SJCRH30 (cell line): ENCODE results near the gene NPTXR. TPM values are rescaled to one million over a fixed set of nuclear protein-coding genes. Genes with fewer than 3 reads are reported as not detected.

Experiments used
- DNase-seq, 2 experiments: peaks; one replicate each; pipeline ENCODE4 v3.0.0-alpha.2; 2015 to 2020
- H3K27ac ChIP-seq: fragments of 250-450 bp; sonication (Bioruptor Pico); 2 replicates; pipeline ENCODE4 v1.5.1; 2020; ENCODE audit warnings: mild to moderate bottlenecking, moderate library complexity
- H3K27me3 ChIP-seq: fragments of 250-450 bp; sonication (Bioruptor Pico); 2 replicates; pipeline ENCODE4 v1.5.1; 2020; ENCODE audit warnings: mild to moderate bottlenecking, moderate library complexity
- H3K36me3 ChIP-seq: fragments of 250-450 bp; sonication (Bioruptor Pico); 2 replicates; pipeline ENCODE4 v1.5.1; 2020; ENCODE audit warnings: mild to moderate bottlenecking, moderate library complexity
- H3K4me1 ChIP-seq: fragments of 250-450 bp; sonication (Bioruptor Pico); 2 replicates; pipeline ENCODE4 v1.5.1; 2020; ENCODE audit warnings: mild to moderate bottlenecking, moderate library complexity
- H3K4me3 ChIP-seq: fragments of 250-450 bp; sonication (Bioruptor Pico); 2 replicates; pipeline ENCODE4 v1.5.1; 2020; ENCODE audit warnings: mild to moderate bottlenecking, moderate library complexity
- H3K9me3 ChIP-seq: fragments of 250-450 bp; sonication (Bioruptor Pico); replicated peaks from 2 replicates; pipeline ENCODE4 v1.5.1; 2020; ENCODE audit warnings: mild to moderate bottlenecking, moderate library complexity
- total RNA-seq: library from RNA; depleted of rRNA; stranded (reverse); fragments of >200 nt; shearing (Covaris generic); gene quantifications from 2 replicates; pipeline ENCODE4 v1.2.3, GENCODE V29; 2014; rRNA removed

Gene NPTXR
- 0.08 and 0.10 TPM in 2 replicates for total RNA-seq

DNA sequence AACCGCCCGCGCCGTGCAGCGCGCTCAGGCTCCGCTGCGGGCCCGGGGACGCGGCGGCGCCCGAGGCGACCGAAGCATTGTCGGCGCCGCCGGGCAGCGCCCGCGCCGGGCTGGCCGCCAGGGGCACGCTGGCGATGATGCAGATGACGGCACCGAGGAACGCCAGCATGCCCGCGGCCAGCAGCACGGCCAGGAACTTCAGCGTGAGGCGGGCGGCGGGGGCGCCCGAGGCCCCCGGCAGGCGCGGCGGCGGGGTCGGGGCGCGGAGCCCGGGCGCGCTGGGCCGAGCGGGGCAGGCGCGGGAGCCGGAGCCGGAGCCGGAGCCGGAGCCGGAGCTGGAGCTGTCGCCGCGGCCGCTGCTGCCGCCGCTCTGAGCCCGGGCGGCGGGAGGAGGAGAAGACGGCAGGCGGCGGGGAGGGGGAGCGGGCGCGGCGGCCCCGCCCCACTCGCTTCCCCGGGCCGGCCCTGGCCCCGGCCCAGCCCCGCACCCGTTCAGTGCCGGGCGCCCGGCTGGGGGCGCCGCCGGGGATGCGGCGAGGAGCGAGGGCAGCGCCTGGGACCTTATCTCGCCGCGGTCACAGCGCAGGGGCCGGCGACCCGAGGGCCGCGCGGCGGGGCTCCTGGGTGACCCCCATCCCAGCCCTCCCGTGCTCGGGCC is at the start of gene NPTXR:
Gene NPTXR (minus strand): TSS at position 372 of the 658 bp plus-strand sequence.
- H3K9me3 ChIP-seq = no peaks in the 10 kb centered on the region
- no peaks in the 10 kb centered on the region for H3K4me1 ChIP-seq
- H3K27me3 ChIP-seq = peaks cover 38% of the 10 kb centered on the region
- peak within 1 kb of the TSS; percentile 41 for H3K4me3 ChIP-seq
- H3K36me3 ChIP-seq = no peaks in the 10 kb centered on the region
- no peak within 1 kb of the TSS for H3K27ac ChIP-seq
- DNase-seq = peak; percentile 34 to 36

- H3K27me3 ChIP-seq = no peaks in the 10 kb centered on the region
- DNase-seq = no peak
- H3K36me3 ChIP-seq = no peaks in the 10 kb centered on the region
These were observed 47.4 kb upstream of the NPTXR start for GRCh38 chr22:38891256-38891655.

GRCh38 chr22:38890377-38890776 is 46.5 kb upstream of the NPTXR start:
- DNase-seq = no peak
- no peaks in the 10 kb centered on the region for H3K27me3 ChIP-seq

More at GRCh38 chr22:38891256-38891655, 47.4 kb upstream of the NPTXR start:
- H3K9me3 ChIP-seq = no peaks in the 10 kb centered on the region
- H3K27ac ChIP-seq = no peak overlapping the region
- no peaks in the 10 kb centered on the region for H3K4me1 ChIP-seq
- no peak overlapping the region for H3K4me3 ChIP-seq

DNA sequence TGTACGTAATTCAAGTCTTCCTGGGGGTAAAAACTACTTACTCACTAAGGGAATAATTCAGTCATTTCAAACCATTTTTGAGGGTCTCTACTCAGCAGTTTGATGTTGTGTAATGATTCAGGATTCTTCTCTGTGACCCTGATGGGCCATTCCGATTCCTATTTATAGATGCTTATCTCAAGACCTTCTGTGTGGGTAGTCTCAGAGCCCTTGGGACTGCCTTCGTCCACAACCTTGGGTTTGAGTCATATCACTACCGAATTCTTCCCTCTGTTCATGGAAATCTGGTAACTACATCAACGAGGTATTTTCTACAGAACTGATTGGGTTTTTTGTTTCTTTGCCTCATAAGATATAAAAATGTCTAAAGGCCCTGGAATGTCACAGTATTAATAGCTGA is 42.5 kb upstream of the NPTXR start:
- no peak overlapping the region for H3K27ac ChIP-seq
- H3K9me3 ChIP-seq = no peaks in the 10 kb centered on the region
- H3K4me1 ChIP-seq = no peaks in the 10 kb centered on the region
- H3K27me3 ChIP-seq = no peaks in the 10 kb centered on the region
- no peak for DNase-seq
- H3K36me3 ChIP-seq = no peaks in the 10 kb centered on the region
- no peak overlapping the region for H3K4me3 ChIP-seq

More at GRCh38 chr22:38890377-38890776, 46.5 kb upstream of the NPTXR start:
- no peaks in the 10 kb centered on the region for H3K36me3 ChIP-seq
- no peaks in the 10 kb centered on the region for H3K4me1 ChIP-seq
- no peak overlapping the region for H3K4me3 ChIP-seq
- no peak overlapping the region for H3K27ac ChIP-seq
- H3K9me3 ChIP-seq = no peaks in the 10 kb centered on the region

DNA sequence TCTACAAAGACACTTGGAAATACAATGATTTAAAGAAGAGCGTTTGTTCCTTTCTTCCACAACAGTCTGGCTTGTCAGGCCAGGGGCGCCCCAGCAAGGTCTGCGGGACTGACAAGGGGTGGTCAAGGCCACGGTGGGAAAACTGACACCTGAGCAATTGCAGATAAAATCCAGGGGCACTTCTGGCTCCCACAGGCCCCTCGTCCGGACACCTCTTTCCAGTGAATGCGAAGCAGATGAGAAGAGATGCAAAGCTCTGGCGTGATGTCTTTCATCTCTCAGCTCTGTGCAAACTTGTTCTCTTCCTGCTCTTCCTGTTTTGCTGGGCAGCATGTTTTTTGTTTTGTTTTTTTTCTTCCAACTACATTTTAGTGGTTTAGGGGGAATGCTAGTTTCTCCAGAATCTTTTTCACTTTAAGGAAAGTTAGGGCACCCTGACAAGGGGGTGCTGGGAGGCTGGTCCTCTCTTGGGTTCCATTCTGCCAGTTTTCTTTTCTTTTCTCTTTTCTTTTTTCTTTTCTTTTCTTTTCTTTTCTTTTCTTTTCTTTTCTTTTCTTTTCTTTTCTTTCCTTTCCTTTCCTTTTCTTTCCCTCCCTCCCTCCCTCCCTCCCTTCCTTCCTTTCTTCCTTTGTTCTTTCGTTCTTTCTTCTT is 39.3 kb upstream of the NPTXR start:
- DNase-seq = no peak
- Histone ChIP-seq H3K27ac (no peak overlapping the region), H3K36me3 (no peaks in the 10 kb centered on the region), H3K27me3 (no peaks in the 10 kb centered on the region), H3K4me3 (no peak overlapping the region), H3K4me1 (no peaks in the 10 kb centered on the region), H3K9me3 (no peaks in the 10 kb centered on the region)

DNA sequence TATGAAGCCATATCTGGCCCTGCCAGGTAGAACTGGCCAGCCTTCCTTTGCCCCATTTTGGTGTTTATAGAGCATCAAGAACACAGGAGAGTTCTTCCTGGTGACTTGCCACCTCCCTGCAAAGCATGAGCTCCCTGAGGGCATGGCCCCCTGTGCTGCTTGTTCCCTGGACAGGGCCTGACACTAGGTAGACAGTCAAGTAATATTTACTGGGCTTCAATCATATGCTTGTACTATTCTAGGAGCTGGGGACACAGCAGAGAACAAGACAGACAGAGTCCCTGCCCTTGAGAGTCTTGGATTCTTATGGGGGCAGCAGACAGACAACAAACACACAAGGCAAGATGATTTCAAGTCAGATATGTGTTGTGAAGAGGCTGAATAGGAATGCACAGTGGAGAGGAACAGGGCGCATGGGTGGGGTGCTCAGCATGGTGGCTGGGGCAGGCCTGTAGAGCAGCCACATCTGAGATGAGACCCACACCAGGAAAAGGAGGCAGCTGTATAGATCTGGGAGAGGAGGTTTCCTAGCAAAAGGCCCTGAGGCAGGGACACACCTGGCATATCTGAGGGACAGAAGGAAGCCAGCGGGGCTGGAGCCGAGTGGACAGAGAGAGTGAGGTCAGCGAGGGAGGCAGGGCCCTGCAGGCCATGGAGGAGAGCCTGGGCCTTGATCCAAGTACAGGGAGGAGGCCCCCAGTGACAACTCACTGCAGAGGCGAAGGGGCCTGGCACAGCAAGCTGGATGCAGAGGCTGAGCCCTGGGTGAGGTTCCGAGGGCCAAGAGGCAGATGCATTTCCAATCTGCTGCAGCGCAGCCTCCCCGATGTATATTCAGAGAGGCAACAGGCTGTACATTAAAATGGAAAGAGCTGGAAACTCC is 38.4 kb upstream of the NPTXR start:
- H3K9me3 ChIP-seq = no peaks in the 10 kb centered on the region
- H3K27me3 ChIP-seq = no peaks in the 10 kb centered on the region
- H3K27ac ChIP-seq = no peak overlapping the region
- no peak for DNase-seq
- no peaks in the 10 kb centered on the region for H3K4me1 ChIP-seq
- H3K4me3 ChIP-seq = no peak overlapping the region
- H3K36me3 ChIP-seq = no peaks in the 10 kb centered on the region

DNA sequence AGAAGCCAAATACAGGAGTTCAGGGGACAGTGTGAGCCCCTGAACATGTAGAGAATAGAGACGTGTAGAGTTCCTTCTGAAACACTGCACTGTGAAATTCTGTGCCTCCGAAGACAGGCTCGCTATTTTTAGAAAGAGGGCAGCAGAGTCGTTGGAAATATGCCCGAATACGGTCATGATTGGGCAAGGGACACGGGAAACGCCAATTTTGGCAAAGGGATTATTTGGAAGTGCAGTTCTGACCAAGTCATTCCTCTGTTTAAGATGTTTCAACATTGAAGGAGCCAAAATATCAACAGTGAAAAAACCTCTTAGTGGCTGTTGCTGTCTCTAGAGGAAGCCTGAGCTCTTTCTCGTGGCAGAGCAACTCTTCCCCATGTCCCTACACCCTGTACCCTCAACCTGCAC is 37.6 kb upstream of the NPTXR start:
- Histone ChIP-seq H3K9me3 (no peaks in the 10 kb centered on the region), H3K4me3 (no peak overlapping the region), H3K27me3 (no peaks in the 10 kb centered on the region), H3K4me1 (no peaks in the 10 kb centered on the region), H3K27ac (no peak overlapping the region), H3K36me3 (no peaks in the 10 kb centered on the region)
- DNase-seq = no peak

- no peak for DNase-seq
- Histone ChIP-seq H3K9me3 (no peaks in the 10 kb centered on the region), H3K4me3 (no peak overlapping the region), H3K4me1 (no peaks in the 10 kb centered on the region), H3K27me3 (no peaks in the 10 kb centered on the region), H3K27ac (no peak overlapping the region), H3K36me3 (no peaks in the 10 kb centered on the region)
These were observed 36.1 kb upstream of the NPTXR start for GRCh38 chr22:38879961-38880360.

DNA sequence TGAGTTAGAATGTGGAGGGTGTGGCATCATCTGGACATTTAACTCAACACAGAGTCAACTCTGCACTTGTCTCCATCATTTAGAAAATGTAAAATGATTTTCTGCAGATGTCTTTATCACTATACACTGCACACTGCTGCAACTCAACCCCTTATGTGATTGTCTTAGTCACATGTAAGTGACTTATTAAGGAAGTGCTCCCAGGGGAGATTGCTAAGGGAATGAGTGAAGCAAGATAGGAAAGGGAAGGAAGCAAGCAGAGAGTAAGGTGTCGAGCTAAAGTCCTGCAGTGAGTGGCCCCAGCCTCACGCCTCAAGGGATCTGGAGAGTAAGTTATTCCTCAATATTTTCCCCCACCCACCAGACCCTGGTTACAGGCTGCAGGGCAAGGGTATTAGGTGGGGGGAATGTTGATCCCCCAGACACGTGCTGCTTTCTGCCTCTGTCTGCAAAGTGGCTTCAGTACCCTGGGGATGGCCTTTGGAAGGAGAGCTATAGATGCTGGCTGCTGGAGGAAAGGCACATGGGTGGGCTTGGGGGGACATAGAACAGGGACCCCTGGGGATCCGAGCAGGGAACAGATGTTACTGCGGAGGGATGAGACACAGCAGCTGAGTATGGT is 35.4 kb upstream of the NPTXR start:
- no peak for DNase-seq
- H3K4me1 ChIP-seq = no peaks in the 10 kb centered on the region
- H3K4me3 ChIP-seq = no peak overlapping the region
- H3K27ac ChIP-seq = no peak overlapping the region
- H3K36me3 ChIP-seq = no peaks in the 10 kb centered on the region
- no peaks in the 10 kb centered on the region for H3K27me3 ChIP-seq
- no peaks in the 10 kb centered on the region for H3K9me3 ChIP-seq

DNA sequence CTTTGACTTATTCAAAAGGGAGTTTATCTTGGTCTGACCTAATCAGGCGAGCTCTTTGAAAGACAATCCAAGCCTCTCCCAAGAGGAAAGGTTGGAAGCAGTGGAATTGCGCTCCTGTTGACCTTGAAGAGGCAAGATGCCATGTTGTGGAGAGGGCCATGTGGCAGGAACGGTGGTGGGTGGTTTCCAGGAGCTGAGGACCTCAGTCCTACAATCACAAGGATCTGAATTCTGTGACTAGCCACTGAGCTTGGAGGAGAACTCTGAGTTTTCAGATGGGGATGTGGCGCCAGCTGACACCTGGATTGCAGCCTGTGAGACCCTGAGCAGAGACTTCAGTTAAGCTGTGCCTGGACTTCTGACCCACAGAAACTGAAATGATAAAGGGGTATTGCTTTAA is 34.2 kb upstream of the NPTXR start:
- Histone ChIP-seq H3K4me1 (peaks cover 8% of the 10 kb centered on the region; the same call in 1 of the 2 replicates), H3K27ac (no peak overlapping the region), H3K9me3 (no peaks in the 10 kb centered on the region), H3K27me3 (no peaks in the 10 kb centered on the region), H3K36me3 (no peaks in the 10 kb centered on the region), H3K4me3 (no peak overlapping the region)
- no peak for DNase-seq

DNA sequence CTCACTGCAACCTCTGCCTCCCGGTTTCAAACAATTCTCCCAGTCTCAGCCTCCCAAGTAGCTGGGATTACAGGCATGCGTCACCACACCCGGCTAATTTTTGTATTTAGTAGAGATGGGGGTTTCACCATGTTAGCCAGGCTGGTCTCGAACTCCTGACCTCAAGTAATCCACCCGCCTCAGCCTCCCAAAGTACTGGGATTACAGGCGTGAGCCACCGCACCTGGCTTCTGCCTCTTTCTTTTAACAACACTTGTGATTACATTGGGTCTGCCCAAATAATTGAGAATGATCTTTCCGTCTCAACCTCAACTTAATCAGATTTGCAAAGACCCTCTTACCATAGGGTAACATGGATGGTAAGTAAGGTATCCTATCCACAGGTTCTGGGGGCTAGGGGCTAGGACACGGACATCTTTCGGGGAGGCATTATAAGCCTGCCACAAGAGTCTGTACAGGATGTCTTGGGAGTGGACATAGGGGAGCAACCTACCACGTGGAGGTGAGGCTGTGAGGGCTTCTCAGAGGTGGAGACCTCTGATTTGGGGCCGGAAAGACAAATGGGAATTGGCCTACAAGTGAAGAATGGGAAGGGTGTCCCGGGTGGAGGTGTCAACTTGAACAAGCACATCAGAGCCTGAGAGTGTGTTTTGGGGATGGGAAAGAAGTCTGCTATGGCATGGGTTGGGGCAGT is 30.8 kb upstream of the NPTXR start:
- H3K36me3 ChIP-seq = no peaks in the 10 kb centered on the region; the same call in 1 of the 2 replicates
- no peak for DNase-seq
- H3K9me3 ChIP-seq = no peaks in the 10 kb centered on the region
- no peak overlapping the region for H3K27ac ChIP-seq
- H3K27me3 ChIP-seq = no peaks in the 10 kb centered on the region
- no peak overlapping the region for H3K4me3 ChIP-seq
- H3K4me1 ChIP-seq = peaks cover 14% of the 10 kb centered on the region

DNA sequence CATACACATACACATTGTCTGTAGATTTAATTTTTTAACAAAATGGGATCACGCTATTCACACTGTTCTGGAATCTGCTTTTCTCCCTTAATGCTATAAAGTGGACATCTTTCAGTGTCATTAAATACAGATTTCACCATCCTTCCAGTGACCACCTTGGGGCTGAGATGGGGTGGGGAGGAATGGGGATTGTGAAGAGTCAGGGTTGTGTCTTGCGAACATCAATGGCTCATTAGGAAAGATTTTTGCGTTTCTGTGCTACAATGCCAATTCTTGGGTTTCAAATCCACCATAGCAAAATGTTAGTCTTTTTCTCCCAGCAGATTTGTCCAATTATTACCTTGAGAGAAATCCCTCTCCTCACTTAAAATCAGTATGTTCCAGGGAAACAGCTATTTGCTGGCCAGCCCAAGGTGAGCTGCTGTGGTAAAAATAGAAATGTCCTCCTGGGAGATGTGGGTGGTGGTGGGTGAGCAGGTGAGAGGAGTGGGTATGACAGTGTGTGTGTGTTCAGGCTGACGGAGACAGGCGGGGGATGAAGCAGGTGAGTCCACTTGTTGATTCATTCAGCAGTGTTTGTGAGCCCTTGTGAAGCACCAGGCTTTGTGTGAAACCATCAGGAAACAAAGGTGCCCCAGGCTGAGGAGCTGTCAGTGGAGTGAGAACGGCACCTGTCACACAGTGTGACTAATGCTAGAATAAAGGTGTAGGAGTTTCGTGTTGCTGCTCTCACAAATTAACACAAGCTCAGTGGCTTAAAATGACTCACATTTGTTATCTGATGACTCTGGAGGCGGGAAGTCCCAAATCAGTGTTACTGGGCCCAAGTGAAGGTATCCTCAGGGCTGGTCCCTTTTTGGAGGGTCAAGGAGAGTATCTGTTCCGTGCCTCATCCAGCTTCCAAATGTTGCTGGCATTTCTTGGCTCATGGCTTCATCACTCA is 29.9 kb upstream of the NPTXR start:
- H3K27ac ChIP-seq = no peak overlapping the region
- peaks cover 14% of the 10 kb centered on the region for H3K4me1 ChIP-seq
- H3K4me3 ChIP-seq = peak overlapping the region; percentile 72; the same call in 1 of the 2 replicates
- no peak for DNase-seq
- H3K9me3 ChIP-seq = no peaks in the 10 kb centered on the region
- peaks cover 2% of the 10 kb centered on the region; the same call in 1 of the 2 replicates for H3K36me3 ChIP-seq
- H3K27me3 ChIP-seq = no peaks in the 10 kb centered on the region

DNA sequence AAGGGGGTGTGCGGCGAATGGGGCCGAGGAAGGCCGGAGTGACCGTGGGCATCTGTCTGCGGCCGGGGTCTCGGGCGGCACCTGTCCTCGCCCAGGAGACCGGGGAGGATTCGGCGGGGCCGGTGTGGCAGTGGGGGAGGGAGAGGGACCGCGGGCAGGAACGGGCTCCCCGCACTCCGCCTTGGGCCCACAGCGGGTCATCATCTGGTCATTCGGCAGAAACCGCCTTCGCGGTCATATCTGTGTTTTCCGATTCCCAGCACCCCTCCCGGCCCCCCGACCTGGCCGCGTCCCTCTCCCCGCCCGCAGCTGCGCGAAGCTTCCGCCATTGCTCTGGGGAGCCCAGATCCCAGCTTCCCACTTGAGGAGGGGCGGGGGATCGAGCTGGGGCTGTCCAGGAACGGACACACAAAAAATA is 29.0 kb upstream of the NPTXR start:
- Histone ChIP-seq H3K9me3 (no peaks in the 10 kb centered on the region), H3K27me3 (no peaks in the 10 kb centered on the region), H3K36me3 (peaks cover 2% of the 10 kb centered on the region; the same call in 1 of the 2 replicates), H3K27ac (peak overlapping the region; percentile 28), H3K4me1 (peaks cover 14% of the 10 kb centered on the region), H3K4me3 (peak overlapping the region; percentile 72)
- DNase-seq = peak; percentile 47 to 60
